Spinal cord (tissue), 10 donors: Measurements from ENCODE around the gene KRTAP4-9. TPM values are rescaled to one million over a fixed set of nuclear protein-coding genes. Genes with fewer than 3 reads are reported as not detected.
"Not testable (repeated sequence)": the region's sequence is repeated elsewhere in the genome, so short reads cannot be mapped to it uniquely, and the experiment has no call there.

Experiments used
- DNase-seq, 6 donors: peaks; one replicate each; pipeline versions ENCODE4 v3.0.0 to v3.0.0-alpha.2; 2013 to 2015; ENCODE audit warnings: low spot score in 6 of 6, low read depth in 4 of 6
- H3K27ac ChIP-seq: one replicate; pipeline ENCODE4 v1.5.1; 2013; ENCODE audit warnings: low read depth, low read length, control low read depth
- H3K27me3 ChIP-seq: one replicate; pipeline ENCODE4 v1.6.1; 2013; ENCODE audit warnings: low read length; ENCODE audit not compliant: control insufficient read depth, insufficient read depth
- H3K36me3 ChIP-seq: one replicate; pipeline ENCODE4 v1.6.1; 2013; ENCODE audit warnings: low read length; ENCODE audit not compliant: control insufficient read depth, insufficient read depth
- H3K4me1 ChIP-seq: one replicate; pipeline ENCODE4 v1.6.1; 2013; ENCODE audit warnings: low read length; ENCODE audit not compliant: control insufficient read depth, insufficient read depth
- H3K4me3 ChIP-seq: one replicate; pipeline ENCODE4 v1.5.1; 2013; ENCODE audit warnings: low read depth, low read length, control low read depth
- H3K9me3 ChIP-seq: one replicate; pipeline ENCODE4 v1.6.1; 2013; ENCODE audit warnings: low read length; ENCODE audit not compliant: control insufficient read depth, insufficient read depth
- WGBS: methylation state at CpG from one replicate; pipeline ENCODE4 v1.1.5; 2013; ENCODE audit warnings: missing lambda C conversion rate; ENCODE audit not compliant: insufficient coverage; 5-methylcytosine and 5-hydroxymethylcytosine counted together
- long read RNA-seq, 4 donors: transcript quantifications; one replicate each; lab custom pipeline, GENCODE V29; 2026
- polyA plus RNA-seq, 2 donors: library from polyadenylated mRNA; unstranded; fragments of 120-200 nt; gene quantifications; one replicate each; pipeline ENCODE4 v1.2.1, GENCODE V29; 2013; ENCODE audit not compliant: insufficient read length in 2 of 2
- total RNA-seq, 2 donors: library from RNA; depleted of rRNA in 1 of 2; stranded (reverse); fragments of 120-200 nt in 1 of 2; fragments of >200 nt in 1 of 2; gene quantifications; one replicate each; pipeline versions ENCODE4 v1.2.3 to v1.2.4, GENCODE V29; 2013 to 2014
- donor health status: healthy.

KRTAP4-9 gene
- total RNA-seq (not detected), polyA plus RNA-seq (not detected)
- long read RNA-seq, donor 1, result 0 reads
- long read RNA-seq, donor 2, result 0 reads
- long read RNA-seq, donor 3, partial matches to known transcripts, result 0 of 1 reads
- long read RNA-seq, donor 3, other reads (novel, unspliced or antisense), result 0 of 1 reads
- long read RNA-seq, donor 4, result 0 reads

GRCh38 chr17:41105347-41105746 lies at the start of gene KRTAP4-9:
TSS of gene KRTAP4-9 (plus strand) at chr17:41105389. CDS start at chr17:41105389, 0 bp downstream.
- H3K36me3 ChIP-seq, H3K4me3 ChIP-seq, H3K27ac ChIP-seq, DNase-seq, H3K4me1 ChIP-seq, H3K27me3 ChIP-seq, H3K9me3 ChIP-seq: not testable (repeated sequence)
- 69% methylated on average over 9 of the region's 10 CpGs for WGBS

GRCh38 chr17:41057547-41057946 lies 47.6 kb upstream of the KRTAP4-9 start:
- DNase-seq, result no peak
- no peaks in the 10 kb centered on the region for H3K36me3 ChIP-seq
- H3K27ac ChIP-seq, result no peak overlapping the region
- no peaks in the 10 kb centered on the region for H3K27me3 ChIP-seq
- H3K4me1 ChIP-seq, result no peaks in the 10 kb centered on the region
- no CpG with 5 or more reads among the region's 1 CpG for WGBS
- no peaks in the 10 kb centered on the region for H3K9me3 ChIP-seq
- no peak overlapping the region for H3K4me3 ChIP-seq

DNA sequence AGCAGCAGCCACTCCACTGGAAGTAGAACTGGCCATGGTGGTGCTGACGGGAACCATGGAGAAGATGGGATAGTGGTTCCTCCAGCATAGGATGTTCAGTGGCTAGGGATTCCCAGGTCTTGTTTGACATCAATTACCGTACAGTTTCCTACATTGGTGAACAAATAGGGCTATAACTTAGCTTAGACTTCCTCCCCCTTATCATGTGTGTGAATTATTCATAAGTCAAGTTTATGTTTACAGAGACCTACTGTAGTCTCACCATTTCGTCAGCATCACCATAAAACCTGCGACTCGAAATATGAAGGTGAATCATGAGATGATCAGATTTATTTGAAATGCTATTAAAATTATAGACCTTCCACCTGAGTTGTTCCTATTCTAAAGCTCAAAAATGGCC lies 46.4 kb upstream of the KRTAP4-9 start:
- Histone ChIP-seq H3K36me3 (no peaks in the 10 kb centered on the region), H3K27ac (no peak overlapping the region), H3K27me3 (no peaks in the 10 kb centered on the region), H3K4me1 (no peaks in the 10 kb centered on the region), H3K9me3 (no peaks in the 10 kb centered on the region), H3K4me3 (no peak overlapping the region)
- no peak for DNase-seq
- WGBS, result no CpG with 5 or more reads among the region's 5 CpGs

GRCh38 chr17:41059276-41060051 lies 45.7 kb upstream of the KRTAP4-9 start:
- H3K4me3 ChIP-seq, H3K9me3 ChIP-seq, H3K4me1 ChIP-seq, DNase-seq, H3K27ac ChIP-seq, H3K27me3 ChIP-seq, H3K36me3 ChIP-seq: not testable (repeated sequence)
- 42% methylated on average over 6 of the region's 31 CpGs for WGBS

- Histone ChIP-seq H3K36me3 (no peaks in the 10 kb centered on the region), H3K4me1 (no peaks in the 10 kb centered on the region), H3K27me3 (no peaks in the 10 kb centered on the region), H3K9me3 (no peaks in the 10 kb centered on the region), H3K4me3 (no peak within 1 kb of the TSS), H3K27ac (no peak within 1 kb of the TSS)
- DNase-seq, result no peak
- 80% methylated on average over 4 of the region's 6 CpGs for WGBS
Observed at GRCh38 chr17:41060052-41060604, 45.1 kb upstream of the KRTAP4-9 start, which contains the start of gene KRTAP2-3. TSS of gene KRTAP2-3 (minus strand) at chr17:41060114. CDS start at chr17:41060050, 64 bp downstream.

GRCh38 chr17:41061964-41062363 lies 43.2 kb upstream of the KRTAP4-9 start:
- Histone ChIP-seq H3K36me3 (no peaks in the 10 kb centered on the region), H3K27me3 (no peaks in the 10 kb centered on the region), H3K9me3 (no peaks in the 10 kb centered on the region), H3K4me1 (no peaks in the 10 kb centered on the region), H3K27ac (no peak overlapping the region), H3K4me3 (no peak overlapping the region)
- DNase-seq, result no peak
- WGBS, result 60% methylated on average over 1 of the region's 1 CpG

DNA sequence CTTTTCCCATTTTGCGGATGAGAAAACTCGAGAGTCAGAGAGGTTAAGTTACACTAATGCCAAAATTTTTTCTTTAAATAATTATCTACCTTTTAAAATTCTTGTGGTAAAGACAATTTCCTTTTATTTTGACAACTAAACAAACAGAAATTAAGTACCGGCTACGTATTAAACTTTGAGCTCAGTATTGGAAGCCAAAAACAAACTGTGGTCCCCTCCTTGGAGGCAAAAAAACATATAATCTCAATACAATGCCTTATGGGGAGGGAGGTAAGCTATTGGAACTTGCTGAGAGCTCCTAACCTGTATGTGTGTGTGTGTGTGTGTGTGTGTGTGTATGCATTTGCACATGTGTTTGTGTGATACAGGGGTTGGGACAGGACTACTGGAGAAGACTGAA lies 41.7 kb upstream of the KRTAP4-9 start:
- no peaks in the 10 kb centered on the region for H3K27me3 ChIP-seq
- no peak overlapping the region for H3K4me3 ChIP-seq
- WGBS, result no CpG with 5 or more reads among the region's 4 CpGs
- no peaks in the 10 kb centered on the region for H3K4me1 ChIP-seq
- no peak for DNase-seq
- no peak overlapping the region for H3K27ac ChIP-seq
- H3K9me3 ChIP-seq, result no peaks in the 10 kb centered on the region
- no peaks in the 10 kb centered on the region for H3K36me3 ChIP-seq

DNA sequence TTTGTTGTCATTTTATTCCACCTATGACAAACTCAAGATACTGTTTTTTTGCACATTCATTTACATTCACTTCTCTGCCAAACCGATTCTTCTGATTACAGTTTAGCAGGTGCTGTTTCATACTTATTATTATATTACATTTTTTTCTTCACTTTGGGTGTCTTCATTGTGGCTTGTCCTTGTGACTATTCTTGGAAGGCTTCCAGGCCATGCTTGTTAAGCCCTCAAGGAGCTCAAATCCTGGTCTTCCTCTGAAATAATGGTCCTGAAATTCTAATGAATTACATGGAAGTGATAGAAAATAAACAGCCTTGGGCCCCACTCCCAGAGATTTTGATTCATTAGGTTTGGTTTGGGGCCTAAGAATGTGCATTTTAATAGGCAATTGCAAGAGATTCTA lies 40.9 kb upstream of the KRTAP4-9 start:
- no peak for DNase-seq
- H3K4me3 ChIP-seq, result no peak overlapping the region
- H3K27ac ChIP-seq, result no peak overlapping the region
- no peaks in the 10 kb centered on the region for H3K36me3 ChIP-seq
- H3K4me1 ChIP-seq, result no peaks in the 10 kb centered on the region
- no peaks in the 10 kb centered on the region for H3K27me3 ChIP-seq
- no peaks in the 10 kb centered on the region for H3K9me3 ChIP-seq
- WGBS, result no CpG with 5 or more reads among the region's 1 CpG

- H3K4me3 ChIP-seq, H3K27me3 ChIP-seq, H3K4me1 ChIP-seq, H3K9me3 ChIP-seq, H3K27ac ChIP-seq, H3K36me3 ChIP-seq, DNase-seq: not testable (repeated sequence)
- WGBS, result 94% methylated on average over 2 of the region's 16 CpGs
Observed at GRCh38 chr17:41065016-41065689, 40.0 kb upstream of the KRTAP4-9 start.
